GM21390 (cell line): ENCODE results near the gene CLCNKB.

Source experiments
- ATAC-seq: cut with Tn5 transposase; IDR thresholded peaks from one replicate; pipeline ENCODE4 v1.9.1; 2021; ENCODE audit not compliant: unreplicated experiment

The CLCNKB gene

GRCh38 chr1:16091296-16091695 is 47.7 kb downstream of the CLCNKB start:
- ATAC-seq = no peak

GRCh38 chr1:16092097-16092922 is 48.7 kb downstream of the CLCNKB start:
- no peak for ATAC-seq

- ATAC-seq = no peak
Observed at GRCh38 chr1:16092923-16093511, 49.4 kb downstream of the CLCNKB start.

- ATAC-seq = no peak
Observed at GRCh38 chr1:16093611-16094010, 50.0 kb downstream of the CLCNKB start.

- no peak for ATAC-seq
Observed at GRCh38 chr1:16094453-16095158, 51.0 kb downstream of the CLCNKB start.

GRCh38 chr1:16095447-16095846 is 51.9 kb downstream of the CLCNKB start:
- no peak for ATAC-seq

- ATAC-seq = no peak
Observed at GRCh38 chr1:16099412-16099811, 55.8 kb downstream of the CLCNKB start.

GRCh38 chr1:16101623-16102022 is 58.0 kb downstream of the CLCNKB start:
- no peak for ATAC-seq
